B cell (primary cell): ENCODE results near the gene NSD1.

ENCODE experiments used
- EZH2 ChIP-seq: IDR thresholded peaks from 2 replicates; pipeline ENCODE4 v1.6.1; 2012; ENCODE audit warnings: borderline replicate concordance, low read depth, mild to moderate bottlenecking, moderate library complexity, low read length; ENCODE audit not compliant: insufficient read depth, poor library complexity, severe bottlenecking
- TF ChIP-seq, protein P1 (sequence below): fragments of 200-600 bp; IDR thresholded peaks from one replicate; pipeline ENCODE4 v1.8.0; 2022; ENCODE audit warnings: antibody characterized with exemption, mild to moderate bottlenecking

DNA sequence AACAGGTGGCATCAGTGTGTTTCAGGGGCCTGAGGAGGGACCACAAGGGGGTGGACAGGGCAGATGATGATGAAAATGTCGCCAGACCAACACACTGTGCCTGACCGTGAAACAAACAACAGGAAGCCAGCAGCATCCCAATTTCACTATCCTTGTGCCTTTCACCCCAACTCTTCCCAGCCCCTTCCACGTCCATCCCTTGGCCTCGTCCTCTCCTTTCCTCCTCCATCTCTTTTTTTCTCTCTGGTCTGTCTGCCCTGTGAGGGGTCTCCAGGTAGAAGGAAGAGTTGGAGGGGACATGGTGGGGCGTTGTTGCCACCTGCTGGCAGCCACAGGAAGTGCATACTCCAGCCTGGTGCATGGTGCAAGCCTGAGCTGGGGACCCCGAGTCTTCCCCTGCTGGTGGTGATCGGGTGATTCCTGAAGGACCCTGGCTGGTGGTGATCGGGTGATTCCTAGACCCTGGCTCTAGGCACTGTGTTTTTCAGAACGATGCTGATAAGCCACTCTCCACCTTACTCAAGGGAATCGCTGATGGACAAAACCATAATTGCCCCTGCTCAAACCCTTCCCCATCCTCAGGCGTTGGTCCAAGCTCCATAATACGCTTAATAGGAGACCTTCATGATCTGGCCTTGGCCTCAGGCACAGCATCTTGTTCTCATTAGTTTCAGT is 21.7 kb upstream of the NSD1 start:
- TF ChIP-seq, protein P1, sequence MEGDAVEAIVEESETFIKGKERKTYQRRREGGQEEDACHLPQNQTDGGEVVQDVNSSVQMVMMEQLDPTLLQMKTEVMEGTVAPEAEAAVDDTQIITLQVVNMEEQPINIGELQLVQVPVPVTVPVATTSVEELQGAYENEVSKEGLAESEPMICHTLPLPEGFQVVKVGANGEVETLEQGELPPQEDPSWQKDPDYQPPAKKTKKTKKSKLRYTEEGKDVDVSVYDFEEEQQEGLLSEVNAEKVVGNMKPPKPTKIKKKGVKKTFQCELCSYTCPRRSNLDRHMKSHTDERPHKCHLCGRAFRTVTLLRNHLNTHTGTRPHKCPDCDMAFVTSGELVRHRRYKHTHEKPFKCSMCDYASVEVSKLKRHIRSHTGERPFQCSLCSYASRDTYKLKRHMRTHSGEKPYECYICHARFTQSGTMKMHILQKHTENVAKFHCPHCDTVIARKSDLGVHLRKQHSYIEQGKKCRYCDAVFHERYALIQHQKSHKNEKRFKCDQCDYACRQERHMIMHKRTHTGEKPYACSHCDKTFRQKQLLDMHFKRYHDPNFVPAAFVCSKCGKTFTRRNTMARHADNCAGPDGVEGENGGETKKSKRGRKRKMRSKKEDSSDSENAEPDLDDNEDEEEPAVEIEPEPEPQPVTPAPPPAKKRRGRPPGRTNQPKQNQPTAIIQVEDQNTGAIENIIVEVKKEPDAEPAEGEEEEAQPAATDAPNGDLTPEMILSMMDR: peak; percentile 94
- TF ChIP-seq EZH2: no peak
